Heart right ventricle (tissue), 16 donors: ENCODE measurements around the gene LRP2. TPM values are rescaled to one million over a fixed set of nuclear protein-coding genes. Genes with fewer than 3 reads are reported as not detected.

Experiments
- ATAC-seq, 8 donors: fragments of 200-7000 bp; cut with Tn5 transposase; one replicate each; pipeline ENCODE4 v1.9.1; 2020; ENCODE audit warnings: mild to moderate bottlenecking in 8 of 8, moderate library complexity in 8 of 8, moderate number of reproducible peaks in 1 of 8
- DNase-seq, 2 donors: peaks; one replicate each; pipeline ENCODE4 v3.0.0-alpha.2; 2020
- H3K27ac ChIP-seq, 10 donors: fragments of 200-600 bp; sonication (generic) in 2 of 10; one replicate each; pipeline versions ENCODE4 v1.5.0 to v1.8.0; 2020 to 2022; ENCODE audit warnings: mild to moderate bottlenecking in 3 of 10
- H3K27me3 ChIP-seq, 7 donors: fragments of 200-600 bp; one replicate each; pipeline ENCODE4 v1.8.0; 2021 to 2022; ENCODE audit warnings: mild to moderate bottlenecking in 2 of 7
- H3K36me3 ChIP-seq, 9 donors: fragments of 200-600 bp; sonication (generic) in 1 of 9; one replicate each; pipeline versions ENCODE4 v1.5.0 to v1.8.0; 2020 to 2022; ENCODE audit warnings: mild to moderate bottlenecking in 2 of 9
- H3K4me1 ChIP-seq, 9 donors: fragments of 200-600 bp; sonication (generic) in 1 of 9; one replicate each; pipeline versions ENCODE4 v1.5.0 to v1.8.0; 2020 to 2022; ENCODE audit warnings: mild to moderate bottlenecking in 4 of 9
- H3K4me3 ChIP-seq, 10 donors: fragments of 200-600 bp; sonication (generic) in 2 of 10; one replicate each; pipeline versions ENCODE4 v1.5.0 to v1.8.0; 2020 to 2022; ENCODE audit warnings: mild to moderate bottlenecking in 7 of 10, moderate library complexity in 2 of 10
- H3K9me3 ChIP-seq, 11 donors: fragments of 200-600 bp in 10 of 11; sonication (generic) in 2 of 11; one replicate each; pipeline versions ENCODE4 v1.5.0 to v1.8.0; 2013 to 2022; ENCODE audit warnings: mild to moderate bottlenecking in 2 of 11, control low read depth in 1 of 11, moderate library complexity in 1 of 11
- CTCF ChIP-seq, 9 donors: fragments of 200-600 bp; sonication (generic) in 2 of 9; IDR thresholded peaks; one replicate each; pipeline versions ENCODE4 v1.5.0 to v1.8.0; 2021 to 2022; ENCODE audit warnings: antibody characterized with exemption in 9 of 9, mild to moderate bottlenecking in 5 of 9, moderate library complexity in 1 of 9
- WGBS, 2 donors: extraction: QIAGEN DNeasy Blood & Tissue Kit; methylation state at CpG; one replicate each; pipeline ENCODE4 v1.1.7; 2013; ENCODE audit warnings: inconsistent platforms in 1 of 2; 5-methylcytosine and 5-hydroxymethylcytosine counted together
- intact Hi-C, 10 donors: fragments of 100-400 bp; cut with DNase I; formaldehyde crosslinking; loops; one replicate each; pipeline versions ENCODE4 v1.11.1 to v1.14.2; 2022
- polyA plus RNA-seq, 2 donors: library from polyadenylated mRNA; stranded (reverse); fragments of 200-250 nt; gene quantifications; one replicate each; pipeline ENCODE4 v1.2.3, GENCODE V29; 2013
- total RNA-seq, 10 donors: library from RNA; stranded (reverse); fragmentation: NEBNext Ultra II Directional in 3 of 10; extraction: Animal tissue kit (Norgen Biotek cat#: 25700) in 3 of 10; gene quantifications; one replicate each; pipeline versions ENCODE4 v1.2.1 to v1.2.4, GENCODE V29; 2021 to 2023
- donor health status: Arrhythmogenic right ventricular cardiomyopathy.
- donor health status: ischemic (EF 13 %, LVEDD 7.1; RV severe dilation, severe dysfunction).
- donor health status: healthy with polysubstance abuse.
- donor health status: DM: no; HTN: yes; CAD: no.
- donor health status: DM: no; HTN: no; CAD: no.
- donor health status: ischemic (EF 25% LVEDD 6.9; RV normal size, moderate dysfunction).
- donor health status: ischemic (EF 25% LVEDD 5.7; RV mildly dilated, moderate dysfunction).
- donor health status: healthy.
- donor health status: DM: yes; HTN: yes; CAD: no.
- donor health status: Ischemic cardiomyopathy.
- donor health status: ischemic (EF 35%, LVEDD 5.7; RV mildly dilated, moderate dysfunction).
- donor health status: nonischemic (EF 11% LVEDD 7.7; RV severe dilation, severe dysfunction).
- donor health status: DM: yes; HTN: yes; CAD: no.
- donor health status: PGD.
- donor health status: ischemic (EF 29% LVEDD 5.4; RV normal size, mild dysfunction).
- donor health status: nonischemic (EF 23%, LVEDD 6.1; RV moderate dilation, normal function).

Gene LRP2
- total and polyA plus RNA-seq, 12 donors, result 0.06 to 1.3 (median 0.27) TPM; not detected in 8

- no peak for TF ChIP-seq CTCF (IDR thresholded peaks at IDR 0.05)
- no peaks in the 10 kb centered on the region for H3K9me3 ChIP-seq
- no peak overlapping the region for H3K27ac ChIP-seq
- no peak overlapping the region for H3K4me3 ChIP-seq
- no peaks in the 10 kb centered on the region for H3K36me3 ChIP-seq
- ATAC-seq (no peak), DNase-seq (no peak)
- intact Hi-C loops, result loop anchor here in 3 of 10 donors (5.0 to 10.0 kb wide), 3 partner anchors 281 to 434 kb away; no protein-coding TSS in a partner anchor
- H3K4me1 ChIP-seq, result no peaks in the 10 kb centered on the region
- WGBS, 2 donors, result 62 to 63% methylated on average over 9 of the region's 9 CpGs
- peaks cover 0 to 27% (median 9%) of the 10 kb centered on the region in 7 donors for H3K27me3 ChIP-seq
These were observed 33.6 kb upstream of the LRP2 start for GRCh38 chr2:169395821-169396374.

GRCh38 chr2:169393068-169393590, 30.8 kb upstream of the LRP2 start:
- WGBS, 2 donors, result 36 to 43% methylated on average over 7 of the region's 7 CpGs
- H3K4me1 ChIP-seq, result no peaks in the 10 kb centered on the region
- H3K9me3 ChIP-seq, result no peaks in the 10 kb centered on the region
- ATAC-seq, result no peak
- DNase-seq, result no peak
- no peak overlapping the region for H3K4me3 ChIP-seq
- peaks cover 0 to 41% (median 9%) of the 10 kb centered on the region in 7 donors for H3K27me3 ChIP-seq
- no peaks in the 10 kb centered on the region for H3K36me3 ChIP-seq
- no peak overlapping the region for H3K27ac ChIP-seq
- intact Hi-C loops, result loop anchor here in 1 of 10 donors (10.0 kb wide), 1 partner anchor 278 kb away; no protein-coding TSS in a partner anchor
- TF ChIP-seq CTCF (IDR thresholded peaks at IDR 0.05), result no peak

- no peak overlapping the region for H3K4me3 ChIP-seq
- peaks cover 0 to 41% (median 9%) of the 10 kb centered on the region in 7 donors for H3K27me3 ChIP-seq
- H3K9me3 ChIP-seq, result no peaks in the 10 kb centered on the region
- H3K36me3 ChIP-seq, result no peaks in the 10 kb centered on the region
- intact Hi-C loops, result loop anchor here in 1 of 10 donors (10.0 kb wide), 1 partner anchor 276 kb away; no protein-coding TSS in a partner anchor
- no peaks in the 10 kb centered on the region for H3K4me1 ChIP-seq
- no peak overlapping the region for H3K27ac ChIP-seq
- no peak for TF ChIP-seq CTCF (IDR thresholded peaks at IDR 0.05)
- no peak for ATAC-seq
- 35 to 58% methylated on average over 1 of the region's 1 CpG for WGBS, 2 donors
- DNase-seq, result no peak
These were observed 28.9 kb upstream of the LRP2 start for GRCh38 chr2:169391236-169391635.

GRCh38 chr2:169388161-169388560, 25.8 kb upstream of the LRP2 start:
- Histone ChIP-seq H3K4me1 (no peaks in the 10 kb centered on the region), H3K27ac (no peak overlapping the region), H3K9me3 (no peaks in the 10 kb centered on the region), H3K36me3 (no peaks in the 10 kb centered on the region), H3K27me3 (peaks cover 0 to 37% (median 5%) of the 10 kb centered on the region in 7 donors), H3K4me3 (no peak overlapping the region)
- WGBS, 2 donors, result 61 to 69% methylated on average over 3 of the region's 3 CpGs
- TF ChIP-seq CTCF (IDR thresholded peaks at IDR 0.05), result no peak
- DNase-seq (no peak), ATAC-seq (no peak)
- intact Hi-C loops, result no loop called here
